Left lung (tissue), 10 donors: ENCODE measurements around the gene ZC3HAV1. TPM values are rescaled to one million over a fixed set of nuclear protein-coding genes. Genes with fewer than 3 reads are reported as not detected.

Source experiments
- ATAC-seq: fragments of 200-7000 bp; cut with Tn5 transposase; one replicate; pipeline ENCODE4 v1.9.1; 2020; ENCODE audit warnings: moderate library complexity
- DNase-seq, 4 donors: peaks; one replicate each; pipeline ENCODE4 v3.0.0-alpha.2; 2013 to 2020
- H3K27ac ChIP-seq, 2 donors: fragments of 200-600 bp; sonication (generic) in 1 of 2; one replicate each; pipeline versions ENCODE4 v1.5.0 to v1.8.0; 2020 to 2021
- H3K27me3 ChIP-seq, 2 donors: fragments of 200-600 bp; sonication (generic) in 1 of 2; one replicate each; pipeline versions ENCODE4 v1.5.0 to v1.8.0; 2020 to 2021
- H3K36me3 ChIP-seq, 2 donors: fragments of 200-600 bp; sonication (generic) in 1 of 2; one replicate each; pipeline versions ENCODE4 v1.5.0 to v1.8.0; 2020 to 2021
- H3K4me1 ChIP-seq, 2 donors: fragments of 200-600 bp; one replicate each; pipeline ENCODE4 v1.8.0; 2021
- H3K4me3 ChIP-seq, 2 donors: fragments of 200-600 bp; sonication (generic) in 1 of 2; one replicate each; pipeline versions ENCODE4 v1.5.0 to v1.8.0; 2020 to 2021; ENCODE audit warnings: mild to moderate bottlenecking in 1 of 2
- H3K9me3 ChIP-seq, 2 donors: fragments of 200-600 bp; sonication (generic) in 1 of 2; one replicate each; pipeline versions ENCODE4 v1.5.0 to v1.8.0; 2020 to 2021
- intact Hi-C, 2 donors: fragments of 100-400 bp; cut with DNase I; formaldehyde crosslinking; loops; one replicate each; pipeline versions ENCODE4 v1.11.2 to v1.14.2; 2022
- polyA plus RNA-seq, 6 donors: library from polyadenylated mRNA; unstranded; fragments of 120-200 nt; gene quantifications; one replicate each; pipeline ENCODE4 v1.2.1, GENCODE V29; 2013; ENCODE audit not compliant: insufficient read length in 6 of 6
- total RNA-seq, 2 donors: library from RNA; stranded (reverse); fragmentation: NEBNext Ultra II Directional; extraction: Animal tissue kit (Norgen Biotek cat#: 25700); gene quantifications; one replicate each; pipeline ENCODE4 v1.2.1, GENCODE V29; 2021
- TF ChIP-seq, protein P1 (sequence below), 2 donors: fragments of 200-600 bp; sonication (generic) in 1 of 2; IDR thresholded peaks; one replicate each; pipeline versions ENCODE4 v1.5.0 to v1.8.0; 2021; ENCODE audit warnings: antibody characterized with exemption in 2 of 2
- donor health status: DM: no; HTN: yes; CAD: no.
- donor health status: DM: no; HTN: no; CAD: no.

The ZC3HAV1 gene
- total and polyA plus RNA-seq, 8 donors = 16.0 to 45.5 (median 22.4) TPM

GRCh38 chr7:139075871-139076686 lies 33.4 kb downstream of the ZC3HAV1 start:
- Histone ChIP-seq H3K27ac (no peak overlapping the region), H3K27me3 (no peaks in the 10 kb centered on the region), H3K9me3 (no peaks in the 10 kb centered on the region), H3K36me3 (peaks cover 5 to 97% of the 10 kb centered on the region in 2 donors), H3K4me1 (peaks cover 0 to 23% of the 10 kb centered on the region in 2 donors), H3K4me3 (no peak overlapping the region)
- DNase-seq = no peak
- ATAC-seq = no peak
- intact Hi-C loops = no loop called here
- TF ChIP-seq, protein P1, sequence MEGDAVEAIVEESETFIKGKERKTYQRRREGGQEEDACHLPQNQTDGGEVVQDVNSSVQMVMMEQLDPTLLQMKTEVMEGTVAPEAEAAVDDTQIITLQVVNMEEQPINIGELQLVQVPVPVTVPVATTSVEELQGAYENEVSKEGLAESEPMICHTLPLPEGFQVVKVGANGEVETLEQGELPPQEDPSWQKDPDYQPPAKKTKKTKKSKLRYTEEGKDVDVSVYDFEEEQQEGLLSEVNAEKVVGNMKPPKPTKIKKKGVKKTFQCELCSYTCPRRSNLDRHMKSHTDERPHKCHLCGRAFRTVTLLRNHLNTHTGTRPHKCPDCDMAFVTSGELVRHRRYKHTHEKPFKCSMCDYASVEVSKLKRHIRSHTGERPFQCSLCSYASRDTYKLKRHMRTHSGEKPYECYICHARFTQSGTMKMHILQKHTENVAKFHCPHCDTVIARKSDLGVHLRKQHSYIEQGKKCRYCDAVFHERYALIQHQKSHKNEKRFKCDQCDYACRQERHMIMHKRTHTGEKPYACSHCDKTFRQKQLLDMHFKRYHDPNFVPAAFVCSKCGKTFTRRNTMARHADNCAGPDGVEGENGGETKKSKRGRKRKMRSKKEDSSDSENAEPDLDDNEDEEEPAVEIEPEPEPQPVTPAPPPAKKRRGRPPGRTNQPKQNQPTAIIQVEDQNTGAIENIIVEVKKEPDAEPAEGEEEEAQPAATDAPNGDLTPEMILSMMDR (IDR thresholded peaks at IDR 0.05) = no peak

DNA sequence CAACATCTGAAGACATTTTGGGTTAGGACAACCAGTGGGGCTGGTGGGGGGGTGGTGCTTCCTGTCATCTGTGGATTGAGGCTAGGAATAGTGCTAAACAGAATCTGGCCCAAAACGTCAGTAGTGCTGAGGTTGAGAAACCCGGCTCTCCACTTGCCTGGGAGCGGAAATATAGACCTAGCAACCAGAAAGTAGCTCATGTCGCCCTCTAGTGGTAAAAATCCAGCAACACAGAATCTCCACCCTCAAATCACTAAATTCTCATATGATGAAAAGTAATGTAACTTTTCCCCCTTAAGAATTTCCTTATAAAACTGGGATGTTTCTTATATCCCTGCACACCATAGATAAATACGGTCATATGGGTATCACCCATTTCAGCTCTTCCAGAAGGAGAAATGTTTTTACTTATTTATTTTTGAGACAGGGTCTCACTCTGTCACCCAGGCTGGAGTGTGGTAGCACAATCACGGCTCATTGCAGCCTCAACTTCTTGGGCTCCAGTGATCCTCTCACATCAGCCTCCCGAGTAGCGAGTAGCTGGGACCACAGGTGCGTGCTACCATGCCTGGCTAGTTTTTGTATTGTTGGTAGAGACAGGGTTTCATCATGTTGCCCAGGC lies 34.4 kb downstream of the ZC3HAV1 start:
- Histone ChIP-seq H3K27me3 (no peaks in the 10 kb centered on the region), H3K9me3 (no peaks in the 10 kb centered on the region), H3K4me1 (peaks cover 0 to 23% of the 10 kb centered on the region in 2 donors), H3K27ac (peak overlapping the region in 1 of 2 donors; percentile 57), H3K4me3 (no peak overlapping the region), H3K36me3 (peaks cover 5 to 97% of the 10 kb centered on the region in 2 donors)
- intact Hi-C loops = no loop called here
- TF ChIP-seq, protein P1 (IDR thresholded peaks at IDR 0.05) = peak; percentile 83 to 84
- DNase-seq = peak in 3 of 4 donors; percentile 61 to 86 (median 72)
- ATAC-seq = peak; percentile 93

GRCh38 chr7:139072796-139073195 lies 36.7 kb downstream of the ZC3HAV1 start:
- Histone ChIP-seq H3K9me3 (no peaks in the 10 kb centered on the region), H3K27ac (no peak overlapping the region), H3K4me3 (no peak overlapping the region), H3K27me3 (no peaks in the 10 kb centered on the region), H3K36me3 (peaks cover 0 to 97% of the 10 kb centered on the region in 2 donors), H3K4me1 (peaks cover 0 to 23% of the 10 kb centered on the region in 2 donors)
- intact Hi-C loops = no loop called here
- DNase-seq (no peak), ATAC-seq (no peak)
- TF ChIP-seq, protein P1 (IDR thresholded peaks at IDR 0.05) = no peak

GRCh38 chr7:139071680-139072079 lies 37.8 kb downstream of the ZC3HAV1 start:
- Histone ChIP-seq H3K27ac (no peak overlapping the region), H3K9me3 (no peaks in the 10 kb centered on the region), H3K4me3 (no peak overlapping the region), H3K27me3 (no peaks in the 10 kb centered on the region), H3K36me3 (peaks cover 0 to 97% of the 10 kb centered on the region in 2 donors), H3K4me1 (peaks cover 0 to 20% of the 10 kb centered on the region in 2 donors)
- TF ChIP-seq, protein P1 (IDR thresholded peaks at IDR 0.05) = no peak
- intact Hi-C loops = no loop called here
- DNase-seq (no peak), ATAC-seq (no peak)
